AG08396 (cell line): ENCODE data around the gene CDC34.
A peak's percentile ranks its signal among the peaks of the same experiment; 100 is the strongest.

Experiments used
- DNase-seq: peaks from one replicate; pipeline ENCODE4 v3.0.0; 2012; ENCODE audit warnings: low spot score, mixed read lengths

The CDC34 gene

DNA sequence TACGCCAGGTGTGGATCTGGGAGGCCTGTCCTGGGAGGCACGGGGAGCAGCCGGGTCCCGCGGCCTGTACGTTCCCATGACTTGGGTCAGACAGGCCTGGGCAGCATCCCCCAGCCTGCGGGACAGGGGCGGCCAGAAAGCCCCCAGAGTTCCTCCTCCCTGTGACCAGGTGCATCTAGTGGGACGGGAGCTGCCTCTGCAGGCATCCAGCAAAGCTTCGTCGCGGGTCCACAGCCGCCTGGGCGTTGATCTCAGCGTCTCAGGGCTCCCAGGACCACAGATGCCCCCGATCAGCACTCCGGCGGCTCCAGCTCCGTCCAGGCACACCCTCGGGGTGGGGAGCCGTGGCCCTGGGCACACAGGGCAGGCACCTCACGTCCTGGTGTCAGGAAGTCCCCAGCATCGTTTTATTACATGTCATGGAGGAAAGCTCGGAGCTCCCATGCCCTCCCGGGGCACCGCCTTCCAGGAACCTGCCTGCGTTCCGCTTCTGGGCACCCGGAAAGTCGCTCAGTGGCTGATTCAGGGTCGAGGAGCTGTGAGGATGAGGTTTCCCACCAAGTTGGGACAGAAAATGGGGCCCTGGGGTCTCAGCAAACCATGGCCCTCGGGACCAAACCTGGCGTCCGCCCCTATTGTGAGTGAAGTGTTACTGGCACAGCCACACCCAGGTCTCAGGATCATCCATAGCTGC, 10.8 kb downstream of the CDC34 start:
- peak; percentile 6 for DNase-seq

DNA sequence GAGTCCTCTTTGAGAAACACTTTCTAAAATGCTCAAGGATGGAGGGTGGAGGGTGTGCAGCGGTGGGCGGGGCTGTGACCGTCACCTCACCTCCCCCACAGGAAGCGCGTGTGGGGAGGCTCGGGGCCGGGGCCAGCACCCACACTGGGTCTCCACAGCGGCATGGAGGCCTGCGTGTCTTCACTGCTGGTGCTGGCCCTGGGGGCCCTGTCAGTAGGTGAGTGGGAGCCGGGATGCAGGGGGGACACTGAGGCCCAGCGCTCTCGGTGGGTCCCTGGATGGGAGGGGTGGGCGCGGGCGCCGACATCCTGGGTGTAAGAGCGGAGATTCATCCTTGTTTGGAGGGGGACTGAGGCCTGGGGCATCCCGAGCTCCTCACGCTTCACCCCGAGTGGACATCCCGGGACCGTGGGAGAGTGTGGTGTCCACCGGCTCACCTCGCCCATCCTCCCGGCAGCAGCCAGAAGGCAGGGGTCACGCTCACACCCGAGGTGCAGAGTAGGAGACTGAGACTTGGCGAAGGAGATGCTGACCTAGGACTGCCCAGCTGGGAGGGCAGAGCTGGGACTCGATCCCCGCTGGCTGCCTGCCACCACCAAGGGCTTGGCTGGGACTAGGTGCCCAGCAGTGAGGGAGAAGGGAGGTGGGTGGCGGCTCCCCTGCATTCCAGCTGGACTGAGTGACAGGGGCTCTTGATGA, 12.5 kb downstream of the CDC34 start, which contains the start of gene GZMM:
GZMM (plus strand) TSS at position 144 of the 699 bp plus-strand sequence; CDS start at position 163, 19 bp downstream.
- peak; percentile 10 for DNase-seq

DNA sequence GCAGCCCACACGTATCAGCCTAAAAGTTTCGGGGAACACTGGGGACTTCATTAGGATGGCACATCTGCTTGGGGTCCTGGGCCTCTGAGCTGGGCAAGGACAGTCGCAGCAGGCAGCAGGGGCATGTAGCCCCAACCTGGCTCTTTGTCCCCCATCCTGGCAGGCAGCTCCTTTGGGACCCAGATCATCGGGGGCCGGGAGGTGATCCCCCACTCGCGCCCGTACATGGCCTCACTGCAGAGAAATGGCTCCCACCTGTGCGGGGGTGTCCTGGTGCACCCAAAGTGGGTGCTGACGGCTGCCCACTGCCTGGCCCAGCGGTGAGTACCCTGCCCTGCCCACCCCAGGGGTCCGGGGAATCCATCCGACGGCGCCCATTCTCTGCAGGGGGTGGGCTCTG, 15.6 kb downstream of the CDC34 start:
- DNase-seq, result no peak

DNA sequence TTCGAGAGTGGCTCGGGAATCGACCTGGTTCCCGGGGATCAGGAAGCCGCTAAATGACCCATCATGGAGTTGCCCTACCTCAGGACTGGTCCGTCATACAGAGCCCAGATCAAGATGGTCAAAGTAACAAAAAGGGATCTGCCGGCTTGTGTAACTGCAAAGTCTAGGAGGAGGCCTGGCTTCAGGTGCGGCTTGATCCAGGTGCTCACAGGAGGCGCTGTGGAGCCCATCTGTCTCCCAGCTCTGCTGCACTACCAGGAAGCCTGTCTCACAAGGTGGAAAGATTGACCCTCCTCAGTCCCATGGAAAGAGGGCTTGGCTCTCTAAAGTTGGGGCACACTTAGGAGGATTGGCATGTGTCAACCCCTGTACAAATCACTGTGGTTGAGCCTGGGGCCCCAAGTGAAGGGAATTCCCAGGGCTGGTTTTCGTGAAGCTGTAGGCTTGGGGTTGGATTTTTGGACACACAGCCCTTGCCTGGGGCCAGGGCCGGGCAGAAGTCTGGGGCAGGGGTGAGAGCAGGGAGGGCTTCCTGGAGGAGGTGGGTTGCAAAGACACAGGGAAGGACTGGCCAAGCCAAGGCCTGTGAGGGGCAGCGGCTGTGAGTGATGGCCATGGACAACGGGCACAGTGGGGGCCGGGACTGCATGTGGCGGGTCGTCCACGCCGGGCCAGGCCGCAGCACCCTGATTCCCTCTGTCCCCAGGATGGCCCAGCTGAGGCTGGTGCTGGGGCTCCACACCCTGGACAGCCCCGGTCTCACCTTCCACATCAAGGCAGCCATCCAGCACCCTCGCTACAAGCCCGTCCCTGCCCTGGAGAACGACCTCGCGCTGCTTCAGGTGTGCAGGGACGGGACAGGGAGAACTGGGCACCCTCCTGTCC, 16.5 kb downstream of the CDC34 start:
- peak; percentile 20 for DNase-seq

DNA sequence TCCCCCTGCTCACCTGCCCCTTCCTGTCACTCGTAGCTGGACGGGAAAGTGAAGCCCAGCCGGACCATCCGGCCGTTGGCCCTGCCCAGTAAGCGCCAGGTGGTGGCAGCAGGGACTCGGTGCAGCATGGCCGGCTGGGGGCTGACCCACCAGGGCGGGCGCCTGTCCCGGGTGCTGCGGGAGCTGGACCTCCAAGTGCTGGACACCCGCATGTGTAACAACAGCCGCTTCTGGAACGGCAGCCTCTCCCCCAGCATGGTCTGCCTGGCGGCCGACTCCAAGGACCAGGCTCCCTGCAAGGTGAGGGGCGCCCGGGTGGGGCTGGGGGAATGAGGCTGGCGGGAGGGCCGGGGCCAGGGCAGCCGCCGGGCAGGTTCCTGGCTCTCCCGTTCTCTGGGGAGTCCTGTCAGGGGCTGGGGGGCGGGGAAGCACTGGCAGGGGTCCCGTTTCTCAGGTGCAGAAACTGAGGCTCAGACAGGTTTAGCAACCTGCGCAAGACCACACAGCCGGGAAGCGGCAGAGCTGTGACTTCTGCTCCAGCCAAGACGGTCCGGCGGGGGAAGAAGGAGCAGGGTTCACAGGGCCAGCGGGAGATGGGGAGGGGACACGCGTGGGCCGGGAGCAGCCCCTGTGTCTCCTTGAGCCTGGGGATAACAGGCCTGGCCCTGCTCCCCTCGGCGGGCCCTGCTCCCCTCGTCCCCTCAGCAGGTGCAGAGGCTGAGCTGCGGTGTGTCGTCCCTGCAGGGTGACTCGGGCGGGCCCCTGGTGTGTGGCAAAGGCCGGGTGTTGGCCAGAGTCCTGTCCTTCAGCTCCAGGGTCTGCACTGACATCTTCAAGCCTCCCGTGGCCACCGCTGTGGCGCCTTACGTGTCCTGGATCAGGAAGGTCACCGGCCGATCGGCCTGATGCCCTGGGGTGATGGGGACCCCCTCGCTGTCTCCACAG, 17.6 kb downstream of the CDC34 start:
- peak; percentile 40 for DNase-seq

DNA sequence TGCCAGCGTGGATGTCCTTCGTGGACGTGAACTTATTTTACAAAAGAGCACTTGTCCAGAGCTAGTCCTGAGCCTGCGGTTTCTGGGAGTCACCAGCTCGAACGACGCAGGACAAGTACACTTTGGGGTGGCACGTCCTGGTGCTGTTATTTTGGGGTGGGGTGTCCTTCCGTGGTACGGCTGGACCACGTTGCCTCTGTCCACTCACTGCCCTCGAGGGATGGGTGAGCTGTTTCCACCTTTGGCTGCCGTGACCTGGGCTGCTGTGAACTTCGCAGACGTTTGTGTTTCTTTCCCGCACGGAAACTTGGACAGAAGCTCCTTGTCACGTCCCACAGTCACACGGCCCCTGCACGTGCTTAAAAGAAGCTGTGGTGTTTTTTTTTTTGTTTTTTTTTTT, 23.3 kb downstream of the CDC34 start:
- DNase-seq, result no peak

DNA sequence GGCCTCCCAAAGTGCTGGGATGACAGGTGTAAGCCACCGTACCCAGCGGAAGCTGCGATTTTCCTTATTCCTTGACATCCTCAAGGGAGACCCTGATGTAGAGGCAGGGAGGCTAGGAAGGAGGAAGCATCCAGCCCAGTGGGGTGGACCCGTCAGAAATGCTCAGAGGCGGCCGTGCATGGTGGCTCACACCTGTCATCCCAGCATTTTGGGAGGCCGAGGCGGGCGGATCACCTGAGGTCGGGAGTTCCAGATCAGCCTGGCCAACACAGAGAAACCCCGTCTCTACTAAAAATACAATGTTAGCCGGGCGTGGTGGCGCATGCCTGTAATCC, 23.9 kb downstream of the CDC34 start:
- no peak for DNase-seq

DNA sequence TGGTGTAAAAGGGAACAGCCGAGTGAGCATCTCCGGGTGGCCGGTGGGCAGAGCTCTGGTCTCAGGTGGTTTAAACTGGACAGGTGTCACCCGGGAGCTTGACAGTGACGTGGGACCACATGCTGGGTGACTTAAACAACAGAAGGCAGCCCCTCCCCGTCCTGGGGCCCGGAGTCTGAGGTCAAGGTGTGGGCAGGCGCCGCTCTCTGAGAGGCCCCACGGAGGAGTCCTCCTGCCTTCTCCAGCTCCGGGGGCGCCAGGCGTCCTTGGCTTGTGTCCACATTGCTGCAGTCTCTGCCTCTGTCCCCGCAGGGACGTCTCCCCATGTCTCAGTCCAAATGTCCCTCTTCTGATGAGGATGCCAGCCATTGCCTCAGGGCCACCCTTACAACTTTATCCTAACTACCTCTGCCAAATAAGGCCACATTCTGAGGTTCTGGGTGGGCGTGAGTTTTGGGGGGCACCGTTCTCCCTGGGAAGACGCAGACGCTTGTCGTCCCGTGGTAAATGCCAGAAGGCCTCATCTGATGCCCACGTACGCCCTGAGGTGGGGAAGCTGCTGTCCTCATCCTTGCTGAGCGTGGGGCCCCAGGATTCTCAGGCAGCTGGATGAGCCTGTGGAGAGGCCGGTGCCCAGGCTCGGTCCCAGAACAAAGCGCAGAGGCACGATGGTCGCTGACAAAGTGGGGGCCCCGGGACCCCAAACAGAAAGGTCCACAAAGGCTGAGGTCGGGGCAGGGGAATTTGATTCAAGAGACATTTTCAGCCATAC, 25.2 kb downstream of the CDC34 start:
- DNase-seq, result no peak

DNA sequence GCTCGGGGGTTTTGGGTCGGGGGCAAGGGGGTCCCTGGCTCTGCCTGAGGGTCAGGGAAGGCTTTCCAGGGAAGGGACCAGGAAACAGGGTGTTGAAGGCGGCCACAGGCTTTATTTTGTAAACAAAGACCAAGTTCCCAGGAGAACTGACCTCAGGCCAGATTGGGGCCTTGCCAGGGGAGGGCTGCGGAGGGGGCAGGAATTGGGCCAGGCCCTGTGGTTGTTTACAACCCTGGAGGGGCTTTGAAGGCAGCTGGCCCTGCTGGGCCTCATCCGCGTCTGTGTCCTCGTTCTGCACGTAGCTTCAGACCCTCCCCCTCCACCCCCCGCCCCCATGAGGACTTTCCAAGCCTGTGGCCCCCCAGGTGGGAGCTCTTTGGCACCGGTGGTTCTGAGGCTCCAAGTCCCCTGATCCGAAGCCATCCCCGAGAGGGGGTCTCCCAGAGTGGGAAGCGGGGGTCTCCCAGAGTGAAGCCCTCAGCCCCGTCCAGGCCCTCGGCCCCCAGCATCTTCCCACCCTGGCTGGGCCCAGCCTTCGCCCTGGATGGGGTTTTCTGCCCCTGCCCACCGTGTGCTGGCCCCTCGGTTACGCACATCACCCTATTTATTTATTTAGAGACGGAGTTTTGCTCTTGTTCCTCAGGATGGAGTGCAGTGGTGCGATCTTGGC, 27.3 kb downstream of the CDC34 start:
- DNase-seq, result no peak

DNA sequence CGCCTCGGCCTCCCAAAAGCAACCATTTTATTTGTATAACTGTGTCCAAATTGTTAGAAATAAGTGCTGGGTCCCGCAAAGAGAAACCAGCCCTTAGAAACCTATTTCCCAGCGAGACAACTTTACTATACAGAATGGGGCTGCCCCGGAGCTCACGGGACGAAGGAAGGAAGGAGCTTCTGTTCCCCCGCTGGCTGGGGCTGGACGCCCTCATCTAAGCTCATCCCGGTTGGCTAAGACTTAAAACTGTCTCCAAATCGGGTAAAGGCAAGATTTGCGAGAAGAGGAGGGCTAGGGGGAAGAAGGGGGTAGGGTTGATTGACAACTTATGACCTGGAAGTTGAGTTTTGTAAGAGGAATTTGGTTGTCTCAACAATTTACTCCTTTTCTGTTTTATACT, 28.6 kb downstream of the CDC34 start:
- DNase-seq, result no peak

DNA sequence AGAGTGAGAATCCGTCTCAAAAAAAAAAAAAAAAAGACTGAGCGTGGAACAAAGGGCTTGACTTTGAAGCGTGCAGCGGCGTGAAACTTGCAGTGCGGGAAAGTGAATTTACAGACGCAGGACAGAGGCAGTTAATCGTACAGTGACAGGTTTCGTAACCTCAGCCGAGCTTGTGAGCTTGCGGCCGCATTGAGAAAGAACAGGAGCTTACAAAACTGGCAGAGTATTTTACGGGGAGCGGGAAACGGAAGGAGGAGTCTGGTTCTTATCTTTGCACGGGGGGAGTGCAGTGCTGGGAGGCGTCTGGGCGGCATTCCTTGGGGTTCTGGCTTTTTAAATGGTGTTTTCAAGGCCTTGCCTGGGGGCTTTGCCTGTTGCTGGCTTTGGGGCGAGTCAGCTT, 34.8 kb downstream of the CDC34 start:
- DNase-seq, result no peak

DNA sequence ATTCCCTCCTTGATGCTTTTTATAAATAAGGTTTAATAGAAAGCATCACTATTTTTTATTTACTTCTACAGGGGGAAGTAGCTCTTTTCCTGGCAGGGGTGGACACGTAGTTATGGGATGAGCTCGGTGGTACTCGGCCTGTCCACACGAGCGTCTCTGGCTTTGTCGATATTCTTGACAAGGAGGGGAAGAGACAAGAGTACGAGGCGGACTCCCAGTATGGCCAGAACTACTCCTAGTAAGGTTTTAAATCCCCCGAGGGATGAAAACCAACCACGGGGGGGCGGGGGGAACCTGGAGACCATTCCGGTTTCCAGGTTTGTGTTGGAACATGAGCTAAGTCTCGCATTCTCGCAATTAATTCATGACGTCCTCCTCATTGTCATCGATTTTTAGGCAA, 35.3 kb downstream of the CDC34 start:
- DNase-seq, result no peak

DNA sequence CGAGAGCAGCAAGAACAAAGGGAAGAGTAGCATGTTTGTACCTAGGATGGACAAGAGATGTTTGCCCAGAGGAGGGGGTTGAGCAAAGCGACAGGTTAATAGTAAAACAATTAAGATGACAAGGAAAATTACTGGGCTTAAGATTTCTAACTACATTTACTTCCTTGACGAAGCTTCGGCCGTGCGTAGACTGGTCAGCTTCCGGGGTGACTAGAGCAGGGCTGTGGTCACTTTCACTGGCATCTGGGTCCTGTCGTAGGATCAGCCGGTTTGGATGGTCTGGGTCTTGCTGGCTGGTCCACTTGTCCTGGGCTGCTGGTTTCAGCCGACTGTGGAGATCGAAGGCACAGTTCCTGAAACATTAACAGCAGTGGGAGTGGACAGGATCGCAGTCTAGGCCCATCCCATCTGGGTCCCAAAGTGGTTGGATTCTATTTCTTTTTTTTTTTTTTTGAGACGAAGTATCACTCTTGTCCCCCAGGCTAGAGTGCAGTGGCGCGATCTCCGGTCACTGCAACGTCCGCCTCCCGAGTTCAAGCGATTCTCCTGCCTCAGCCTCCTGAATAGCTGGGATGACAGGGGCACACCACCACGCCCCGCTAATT, 35.8 kb downstream of the CDC34 start:
- no peak for DNase-seq

DNA sequence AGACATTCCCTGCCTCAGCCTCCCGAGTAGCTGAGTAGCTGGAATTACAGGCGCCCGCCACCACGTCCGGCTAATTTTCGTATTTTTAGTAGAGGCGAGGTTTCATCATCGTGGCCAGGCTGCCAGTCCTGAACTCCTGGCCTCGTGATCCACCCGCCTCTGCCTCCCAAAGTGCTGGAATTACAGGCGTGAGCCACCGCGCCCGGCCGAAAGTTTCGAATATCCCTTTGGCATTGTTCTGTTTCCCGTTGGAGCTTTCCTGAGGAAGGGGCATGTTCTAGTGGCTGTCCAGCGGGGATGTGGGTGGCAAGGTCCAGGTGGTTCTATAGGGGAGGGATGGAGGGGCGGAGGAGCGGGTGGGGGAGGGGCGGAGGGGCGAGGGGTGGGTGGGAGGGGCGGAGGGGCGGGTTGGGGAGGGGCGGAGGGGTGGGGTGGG, 38.7 kb downstream of the CDC34 start:
- no peak for DNase-seq

DNA sequence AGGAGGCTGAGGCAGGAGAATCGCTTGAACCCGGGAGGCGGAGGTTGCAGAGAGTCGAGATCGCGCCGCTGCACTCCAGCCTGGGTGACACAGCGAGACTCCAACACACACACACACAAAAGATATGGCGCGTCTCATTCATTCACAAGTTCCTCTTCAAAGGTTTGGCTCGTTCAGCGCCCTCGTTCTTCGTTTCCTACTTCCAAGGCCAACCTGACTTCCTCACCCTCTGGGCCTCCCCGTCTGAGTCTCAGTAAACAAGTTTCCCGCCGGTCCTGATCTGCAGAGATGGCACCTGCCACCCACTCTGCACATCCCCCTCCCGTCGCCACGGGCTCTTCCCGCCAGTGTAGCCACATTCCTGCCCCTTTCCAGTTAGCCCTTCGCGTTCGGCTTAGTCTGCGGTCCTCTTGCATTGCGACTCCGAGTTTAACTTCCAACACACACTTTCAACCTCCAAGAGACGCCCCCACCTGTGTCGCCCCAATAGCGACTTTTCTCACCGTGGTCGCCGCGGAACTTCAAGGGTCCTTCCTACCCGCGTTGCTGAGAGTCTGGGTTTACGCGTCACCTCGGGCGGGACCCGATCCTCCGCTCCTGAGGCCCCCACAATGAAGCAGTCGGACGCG, 39.5 kb downstream of the CDC34 start:
- no peak for DNase-seq

DNA sequence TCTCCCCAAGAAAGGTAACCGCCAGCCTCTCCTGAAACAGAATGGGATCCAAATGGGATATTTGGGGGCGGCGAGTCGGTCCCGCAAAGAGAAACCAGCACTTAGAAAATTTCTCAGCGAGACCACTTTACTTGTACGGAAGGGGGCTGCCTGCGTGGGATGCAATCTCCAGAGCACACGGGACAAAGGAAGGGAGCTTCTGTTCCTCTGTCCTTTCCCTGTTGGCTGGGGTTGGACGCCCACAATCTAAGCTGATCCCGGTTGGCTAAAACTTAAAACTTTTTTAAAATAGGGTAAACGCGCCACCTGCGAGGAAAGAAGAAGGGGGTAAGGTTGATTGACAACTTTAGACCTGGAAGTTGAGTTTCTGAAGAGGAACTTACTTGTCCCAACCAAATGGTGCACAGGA, 40.0 kb downstream of the CDC34 start:
- peak; percentile 54 for DNase-seq

DNA sequence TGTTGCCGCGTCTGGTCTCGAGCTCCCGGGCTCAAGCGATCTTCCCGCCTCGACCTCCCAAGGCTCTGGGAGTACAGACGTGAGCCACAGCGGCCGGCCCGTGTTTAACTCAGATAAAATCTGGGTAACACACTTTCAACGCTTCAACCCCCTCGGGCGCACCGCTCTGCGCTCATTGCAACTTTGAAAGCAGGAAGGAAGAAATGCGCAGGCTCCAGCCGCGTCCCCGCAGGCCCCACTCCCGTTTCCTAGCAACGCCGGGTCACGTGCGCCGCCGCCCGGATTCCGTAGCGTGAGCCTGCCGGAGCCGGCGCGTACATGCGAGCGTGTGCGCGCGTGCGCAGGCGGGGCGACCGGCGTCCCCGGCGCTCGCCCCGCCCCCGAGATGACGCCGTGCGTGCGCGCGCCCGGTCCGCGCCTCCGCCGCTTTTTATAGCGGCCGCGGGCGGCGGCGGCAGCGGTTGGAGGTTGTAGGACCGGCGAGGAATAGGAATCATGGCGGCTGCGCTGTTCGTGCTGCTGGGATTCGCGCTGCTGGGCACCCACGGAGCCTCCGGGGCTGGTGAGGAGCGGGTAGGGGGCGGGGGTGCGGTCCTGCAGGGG, 40.7 kb downstream of the CDC34 start, which contains the start of gene BSG:
BSG (plus strand) TSS at position 457 of the 603 bp plus-strand sequence; CDS start at position 496, 39 bp downstream.
- peak; percentile 100 for DNase-seq

DNA sequence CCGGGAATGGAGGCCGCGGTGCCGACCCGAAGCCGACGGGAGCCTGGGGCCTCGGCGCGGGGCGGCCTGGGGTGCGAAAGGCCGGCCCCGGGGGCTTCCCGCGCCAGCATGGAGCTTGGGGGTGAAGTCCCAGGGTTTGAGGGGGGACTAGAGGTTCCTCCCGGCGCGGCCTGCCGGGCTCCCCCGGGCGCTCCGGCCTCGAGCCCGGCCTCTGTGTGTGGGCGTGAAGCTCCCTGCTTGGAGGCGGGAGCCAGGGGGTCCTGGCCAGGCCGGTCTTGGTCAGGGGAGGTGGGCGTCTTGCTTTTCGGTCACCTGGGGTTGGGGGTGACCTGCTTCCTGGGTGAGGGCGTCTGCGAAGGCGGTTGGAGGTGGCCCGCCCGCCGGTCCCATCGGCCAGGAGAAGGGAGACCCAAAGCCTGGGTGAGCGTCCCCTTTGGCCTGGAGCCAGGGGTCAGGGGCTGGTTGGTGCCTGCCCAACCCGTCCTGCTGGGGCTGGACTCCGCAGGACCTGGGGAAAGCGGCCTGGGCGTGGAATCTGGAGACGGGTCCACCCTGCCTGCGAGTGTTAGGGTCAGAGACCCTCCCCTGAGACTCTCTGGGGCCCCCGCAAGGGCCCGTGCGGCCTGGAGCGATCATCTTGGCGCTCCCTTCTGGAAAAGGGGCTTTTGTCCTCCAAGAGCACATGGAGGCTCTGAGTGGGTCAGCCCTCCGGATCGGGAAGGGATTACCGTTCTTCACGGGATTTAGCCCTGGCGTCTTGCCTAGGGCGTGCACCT, 41.4 kb downstream of the CDC34 start:
- DNase-seq, result peak; percentile 85
